PFSK-1 (cell line): ENCODE data around the gene ADAM21.

Experiments used
- POLR2AphosphoS5 ChIP-seq: IDR thresholded peaks from 2 replicates; pipeline ENCODE4 v1.6.1; 2012; ENCODE audit warnings: low read depth, mild to moderate bottlenecking, control low read depth, low read length, moderate library complexity
- REST ChIP-seq, 2 experiments: IDR thresholded peaks; 2 replicates each; pipeline versions ENCODE4 v1.6.1 to v1.8.0; 2011 to 2012; ENCODE audit warnings: low read depth in 2 of 2, low read length in 2 of 2, control low read depth in 1 of 2, inconsistent platforms in 1 of 2, mild to moderate bottlenecking in 1 of 2, moderate library complexity in 1 of 2; ENCODE audit not compliant: insufficient read depth in 1 of 2
- SIN3A ChIP-seq: IDR thresholded peaks from 2 replicates; pipeline ENCODE4 v1.6.1; 2012; ENCODE audit warnings: mild to moderate bottlenecking, low read length, moderate library complexity, borderline replicate concordance; ENCODE audit not compliant: insufficient read depth

DNA sequence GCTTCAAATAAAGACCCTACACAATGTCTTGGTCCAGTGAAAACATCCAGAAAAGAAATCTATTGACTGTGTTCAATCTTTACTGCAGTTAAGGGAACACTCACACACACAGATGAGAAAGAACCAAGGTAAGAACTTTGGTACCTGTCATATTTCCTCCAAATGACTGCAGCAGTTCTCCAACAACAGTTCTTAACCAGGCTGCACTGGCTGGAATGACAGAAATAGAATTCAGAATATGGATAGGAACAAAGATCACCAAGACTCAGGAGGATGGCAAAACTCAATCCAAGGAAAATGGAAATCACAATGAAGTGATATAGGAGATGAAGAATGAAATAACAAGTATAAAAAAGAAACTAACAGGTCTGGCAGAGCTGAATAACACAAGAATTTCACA is 46.2 kb downstream of the ADAM21 start:
- no peak for TF ChIP-seq SIN3A
- no peak for TF ChIP-seq REST (IDR thresholded peaks at IDR 0.05; ENCODE audit: insufficient read depth in 1 of 2, low read depth in 2 of 2, low read length in 2 of 2)
- TF ChIP-seq POLR2AphosphoS5, result no peak
